RWPE2 (cell line): ENCODE results near the gene MCC.

Experiments
- ATAC-seq: fragments of 200-7000 bp; cut with Tn5 transposase; 3 replicates; pipeline ENCODE4 v1.9.1; 2021; ENCODE audit warnings: low read depth
- DNase-seq: peaks from one replicate; pipeline ENCODE4 v3.0.0-alpha.2; 2020; ENCODE audit warnings: low spot score
- H3K27ac ChIP-seq: fragments of 450-650 bp; 2 replicates; pipeline ENCODE4 v1.5.1; 2017; ENCODE audit warnings: mild to moderate bottlenecking; ENCODE audit not compliant: poor library complexity, severe bottlenecking
- H3K27me3 ChIP-seq: fragments of 250-450 bp; sonication (Bioruptor Pico); 2 replicates; pipeline ENCODE4 v1.5.1; 2021; ENCODE audit warnings: mild to moderate bottlenecking, moderate library complexity; ENCODE audit not compliant: insufficient read depth, poor library complexity, severe bottlenecking
- H3K36me3 ChIP-seq: fragments of 250-450 bp; sonication (Bioruptor Pico); 2 replicates; pipeline ENCODE4 v1.5.1; 2020; ENCODE audit warnings: low read depth, mild to moderate bottlenecking, moderate library complexity
- H3K4me1 ChIP-seq: fragments of 250-450 bp; sonication (Bioruptor Pico); 2 replicates; pipeline ENCODE4 v1.5.1; 2021; ENCODE audit warnings: mild to moderate bottlenecking, moderate library complexity; ENCODE audit not compliant: insufficient read depth, poor library complexity, severe bottlenecking
- H3K4me3 ChIP-seq: fragments of 250-450 bp; sonication (Bioruptor Pico); 2 replicates; pipeline ENCODE4 v1.5.1; 2021; ENCODE audit warnings: mild to moderate bottlenecking, moderate library complexity; ENCODE audit not compliant: severe bottlenecking
- H3K9me3 ChIP-seq: fragments of 250-450 bp; sonication (Bioruptor Pico); 2 replicates; pipeline ENCODE4 v1.5.1; 2021; ENCODE audit warnings: mild to moderate bottlenecking, moderate library complexity; ENCODE audit not compliant: severe bottlenecking
- TF ChIP-seq, protein P1 (sequence below): fragments of 450-650 bp; IDR thresholded peaks from one replicate; pipeline ENCODE4 v1.5.1; 2017; ENCODE audit warnings: mild to moderate bottlenecking, moderate library complexity; ENCODE audit not compliant: poor library complexity, severe bottlenecking

The MCC gene

DNA sequence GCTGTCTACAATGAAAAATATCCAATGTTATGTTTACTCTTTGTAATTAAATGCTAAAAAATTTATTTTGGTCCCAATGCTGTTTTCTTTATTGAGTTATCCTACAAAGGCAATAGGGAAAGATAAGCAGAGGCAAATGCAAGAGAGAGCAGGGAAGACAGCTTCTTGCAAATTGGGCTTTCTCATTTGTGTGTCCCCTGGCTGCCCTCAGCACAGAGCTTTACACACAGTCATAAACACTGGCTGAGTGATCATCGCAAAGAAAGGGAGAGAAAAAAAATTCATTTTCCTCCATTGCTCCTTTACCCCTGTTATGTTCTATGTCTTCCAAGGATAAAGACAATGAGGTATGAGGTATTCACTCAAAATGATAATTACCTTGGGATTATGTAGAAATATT, 51.1 kb downstream of the MCC start:
- DNase-seq: no peak

DNA sequence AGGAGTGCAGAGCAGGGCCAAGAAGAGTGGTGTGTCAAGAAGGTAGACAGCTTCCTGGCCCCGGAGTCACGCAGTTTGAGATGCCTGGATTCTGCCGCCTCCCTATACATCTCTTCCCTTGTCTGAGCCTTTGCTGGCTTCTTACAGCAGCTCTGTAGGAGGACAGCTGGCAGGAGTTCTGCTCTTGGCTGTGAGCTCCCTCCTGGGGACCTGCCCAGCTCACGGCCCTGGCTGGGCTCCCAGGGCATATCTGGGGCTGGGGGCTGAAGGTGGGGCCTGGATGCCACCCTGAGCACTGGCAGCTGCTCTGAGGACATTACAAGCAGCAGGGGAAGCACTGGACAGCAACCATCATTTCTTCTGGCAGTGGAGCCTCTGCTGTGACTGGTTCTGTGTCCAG, 52.7 kb downstream of the MCC start:
- TF ChIP-seq, protein P1, sequence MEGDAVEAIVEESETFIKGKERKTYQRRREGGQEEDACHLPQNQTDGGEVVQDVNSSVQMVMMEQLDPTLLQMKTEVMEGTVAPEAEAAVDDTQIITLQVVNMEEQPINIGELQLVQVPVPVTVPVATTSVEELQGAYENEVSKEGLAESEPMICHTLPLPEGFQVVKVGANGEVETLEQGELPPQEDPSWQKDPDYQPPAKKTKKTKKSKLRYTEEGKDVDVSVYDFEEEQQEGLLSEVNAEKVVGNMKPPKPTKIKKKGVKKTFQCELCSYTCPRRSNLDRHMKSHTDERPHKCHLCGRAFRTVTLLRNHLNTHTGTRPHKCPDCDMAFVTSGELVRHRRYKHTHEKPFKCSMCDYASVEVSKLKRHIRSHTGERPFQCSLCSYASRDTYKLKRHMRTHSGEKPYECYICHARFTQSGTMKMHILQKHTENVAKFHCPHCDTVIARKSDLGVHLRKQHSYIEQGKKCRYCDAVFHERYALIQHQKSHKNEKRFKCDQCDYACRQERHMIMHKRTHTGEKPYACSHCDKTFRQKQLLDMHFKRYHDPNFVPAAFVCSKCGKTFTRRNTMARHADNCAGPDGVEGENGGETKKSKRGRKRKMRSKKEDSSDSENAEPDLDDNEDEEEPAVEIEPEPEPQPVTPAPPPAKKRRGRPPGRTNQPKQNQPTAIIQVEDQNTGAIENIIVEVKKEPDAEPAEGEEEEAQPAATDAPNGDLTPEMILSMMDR: no peak
- ATAC-seq (peak; percentile 24; the same call in 2 of the 3 replicates), DNase-seq (no peak)
- Histone ChIP-seq H3K4me3 (no peak overlapping the region), H3K27ac (no peak overlapping the region), H3K36me3 (no peaks in the 10 kb centered on the region), H3K4me1 (no peaks in the 10 kb centered on the region), H3K27me3 (no peaks in the 10 kb centered on the region), H3K9me3 (no peaks in the 10 kb centered on the region)

More for the DNA sequence above, 51.1 kb downstream of the MCC start:
- Histone ChIP-seq H3K27me3 (no peaks in the 10 kb centered on the region), H3K9me3 (no peaks in the 10 kb centered on the region), H3K27ac (no peak overlapping the region), H3K4me1 (no peaks in the 10 kb centered on the region), H3K4me3 (no peak overlapping the region), H3K36me3 (no peaks in the 10 kb centered on the region)
- TF ChIP-seq, protein P1: no peak
- no peak for ATAC-seq

DNA sequence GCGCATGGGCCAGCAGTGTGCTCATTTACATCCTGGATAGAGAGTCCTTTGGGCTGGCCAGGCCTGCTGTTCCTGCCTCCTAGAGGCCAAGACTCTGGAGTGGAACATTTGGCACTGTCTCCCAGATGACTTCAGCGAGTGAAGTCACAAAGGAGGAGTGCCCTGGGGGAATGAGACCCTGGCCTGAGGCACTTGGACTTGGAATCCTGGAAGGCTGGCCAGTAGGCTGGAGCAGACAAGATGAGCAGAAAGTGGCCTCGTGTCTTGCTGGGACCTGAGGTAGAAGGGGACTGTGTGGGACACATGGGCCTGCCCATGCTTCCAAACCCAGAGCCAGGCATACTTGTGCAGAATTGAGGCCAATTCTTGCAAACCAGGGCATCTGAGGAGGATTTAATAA, 53.4 kb downstream of the MCC start, which contains the start of gene TSSK1B:
TSS of gene TSSK1B (minus strand) at position 101 of the 400 bp plus-strand sequence. CDS start 150 bp downstream, outside the sequence.
- no peaks in the 10 kb centered on the region for H3K4me1 ChIP-seq
- ATAC-seq: no peak
- TF ChIP-seq, protein P1: no peak

DNA sequence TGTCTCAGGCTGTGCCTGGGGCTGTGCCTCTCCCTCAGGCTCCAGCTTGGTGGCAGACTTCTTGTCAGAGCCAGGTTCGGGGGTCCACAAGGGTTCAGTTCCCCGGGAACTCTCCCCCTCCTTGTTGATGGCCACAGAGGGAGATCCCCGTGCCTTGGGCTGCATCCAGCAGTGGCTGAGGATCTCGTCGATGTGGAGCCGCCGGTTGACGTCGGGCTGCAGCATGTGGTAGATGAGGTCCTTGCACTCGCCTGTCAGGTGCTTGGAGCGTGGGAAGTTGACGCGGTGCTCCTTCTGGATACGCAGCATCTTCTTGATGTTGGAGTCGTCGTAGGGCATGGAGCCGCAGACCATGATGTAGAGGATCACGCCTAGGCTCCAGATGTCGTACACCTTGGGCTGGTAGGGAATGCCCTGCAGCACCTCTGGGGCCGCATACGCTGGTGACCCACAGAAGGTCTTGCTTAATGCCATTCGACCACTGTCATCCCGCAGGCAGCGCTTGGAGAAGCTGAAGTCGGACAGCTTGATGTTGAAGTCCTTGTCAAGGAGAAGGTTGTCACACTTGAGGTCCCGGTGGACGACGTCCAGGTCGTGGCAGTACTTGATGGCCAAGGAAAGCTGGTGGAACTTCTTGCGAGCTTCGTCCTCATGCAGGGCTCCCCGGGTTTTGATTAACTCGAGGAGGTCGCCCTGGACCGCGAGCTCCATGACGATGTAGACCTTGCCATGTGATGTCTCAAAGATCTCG, 54.2 kb downstream of the MCC start:
- H3K27ac ChIP-seq: no peak overlapping the region
- no peak for ATAC-seq
- TF ChIP-seq, protein P1: no peak
- DNase-seq: peak; percentile 59
- H3K27me3 ChIP-seq: no peaks in the 10 kb centered on the region
- H3K4me3 ChIP-seq: no peak overlapping the region
- no peaks in the 10 kb centered on the region for H3K36me3 ChIP-seq
- no peaks in the 10 kb centered on the region for H3K9me3 ChIP-seq
- no peaks in the 10 kb centered on the region for H3K4me1 ChIP-seq

More for the DNA sequence above, 53.4 kb downstream of the MCC start, which contains the start of gene TSSK1B:
- H3K9me3 ChIP-seq: no peaks in the 10 kb centered on the region
- DNase-seq: no peak
- H3K27me3 ChIP-seq: no peaks in the 10 kb centered on the region
- H3K36me3 ChIP-seq: no peaks in the 10 kb centered on the region
- H3K4me3 ChIP-seq: no peak within 1 kb of the TSS
- H3K27ac ChIP-seq: no peak within 1 kb of the TSS

DNA sequence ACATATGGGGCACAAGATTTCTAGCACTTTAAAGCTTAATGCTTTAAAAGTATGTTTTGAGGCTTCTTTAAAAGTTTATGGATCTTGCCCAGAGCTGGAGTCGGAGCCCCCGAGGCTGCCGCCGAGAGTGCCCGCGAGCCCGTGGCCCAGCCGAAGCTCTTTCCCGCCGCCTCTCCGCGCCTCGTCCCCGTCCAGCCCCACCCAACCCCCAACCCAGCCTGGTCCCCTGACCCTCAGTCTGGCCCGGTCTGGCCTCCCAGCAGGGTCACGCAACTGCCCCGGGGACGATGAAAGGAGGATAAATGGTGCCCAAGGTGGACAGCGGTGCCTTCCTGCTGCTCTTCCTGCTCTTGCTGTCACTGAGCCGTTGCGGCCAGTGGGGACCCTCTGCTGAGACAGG, 55.2 kb downstream of the MCC start:
- no peaks in the 10 kb centered on the region for H3K27me3 ChIP-seq
- peaks cover 7% of the 10 kb centered on the region for H3K4me1 ChIP-seq
- H3K4me3 ChIP-seq: no peak overlapping the region
- DNase-seq: peak; percentile 59
- ATAC-seq: no peak
- H3K27ac ChIP-seq: no peak overlapping the region
- H3K36me3 ChIP-seq: no peaks in the 10 kb centered on the region
- H3K9me3 ChIP-seq: no peaks in the 10 kb centered on the region
- TF ChIP-seq, protein P1: no peak
